BJ (cell line): ENCODE data around the gene ZBED5. TPM values are rescaled to one million over a fixed set of nuclear protein-coding genes. Genes with fewer than 3 reads are reported as not detected.

Source experiments
- CTCF ChIA-PET: fragments of 350-600 bp; formaldehyde crosslinking; extraction: SDS; loops from one replicate; lab custom pipeline; 2021; ENCODE audit warnings: antibody characterized with exemption, inconsistent platforms; lab: Yijun Ruan, JAX
- POLR2A ChIA-PET: fragments of 300-600 bp; sonication (Branson Sonifier 250); formaldehyde crosslinking; extraction: SDS; loops from one replicate; lab custom pipeline; 2021; ENCODE audit warnings: antibody characterized with exemption; lab: Charles Lee
- DNase-seq: peaks from one replicate; pipeline ENCODE4 v3.0.0-alpha.2; 2011; ENCODE audit warnings: low read depth
- H3K27me3 ChIP-seq: 2 replicates; pipeline ENCODE4 v1.6.0; 2011; ENCODE audit warnings: low read length; ENCODE audit not compliant: control insufficient read depth, insufficient read depth
- H3K36me3 ChIP-seq: 2 replicates; pipeline ENCODE4 v1.5.1; 2011; ENCODE audit warnings: low read length; ENCODE audit not compliant: control insufficient read depth, insufficient read depth
- H3K4me3 ChIP-seq: 2 replicates; pipeline ENCODE4 v1.5.1; 2011; ENCODE audit warnings: low read depth, mild to moderate bottlenecking, control low read depth, low read length
- polyA plus RNA-seq: library from polyadenylated mRNA; depleted of rRNA; stranded (reverse); fragments of >200 nt; gene quantifications from 2 replicates; pipeline ENCODE4 v1.2.3, GENCODE V29; 2011
- TF ChIP-seq, protein P1 (sequence below): IDR thresholded peaks from 2 replicates; pipeline ENCODE4 v1.5.1; 2011; ENCODE audit warnings: low read depth, mild to moderate bottlenecking, control low read depth, inconsistent platforms, low read length, moderate library complexity; ENCODE audit not compliant: insufficient read depth

The ZBED5 gene
- polyA plus RNA-seq, 1 experiment, result 43.0 TPM

DNA sequence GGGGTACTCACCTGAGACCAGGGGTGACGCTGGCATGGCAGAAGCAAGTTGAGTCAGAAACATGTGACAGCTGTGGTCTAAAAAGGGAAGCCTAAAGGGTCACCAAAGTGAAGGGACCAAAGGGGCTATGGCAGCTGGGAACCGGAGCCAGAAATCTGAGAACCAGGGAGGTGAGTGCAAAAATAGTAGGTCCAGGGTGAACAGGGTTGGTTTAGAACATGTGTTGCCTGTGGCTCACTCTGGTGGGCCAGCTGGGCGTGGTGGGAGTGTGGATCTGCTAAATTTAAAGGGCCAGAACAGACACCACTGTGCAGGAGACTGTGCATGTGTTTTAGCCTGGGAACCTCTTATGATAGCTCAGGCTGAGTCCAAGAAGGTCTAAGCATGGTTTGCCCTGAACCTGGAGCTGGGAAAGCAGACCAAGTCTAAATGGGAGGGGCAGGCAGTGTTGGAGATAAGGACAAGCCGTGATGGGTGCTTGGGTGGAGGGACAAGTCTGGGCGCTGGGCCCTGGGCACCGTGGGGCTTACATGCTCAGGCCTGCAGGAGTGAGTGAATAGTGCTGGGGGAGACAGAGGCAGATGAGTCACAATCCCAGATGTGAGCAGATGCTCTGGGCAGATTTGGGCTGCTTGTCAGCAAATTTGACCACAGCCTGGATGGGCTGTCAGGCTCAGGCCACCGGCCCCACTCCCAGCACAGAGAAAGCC is 41.4 kb upstream of the ZBED5 start:
- ChIA-PET POLR2A (interaction anchor here (0.6 to 1.9 kb wide), 4 partner anchors 9 to 1326 kb away, joined by 3 to 24 read pairs (median 4); partner anchors contain the start of gene EIF4G2), CTCF (interaction anchor here (0.6 to 3.3 kb wide), 7 partner anchors 7 to 107 kb away, joined by 3 to 14 read pairs (median 8); no protein-coding TSS in a partner anchor)
- Histone ChIP-seq H3K36me3 (no peaks in the 10 kb centered on the region), H3K4me3 (no peak overlapping the region), H3K27me3 (no peaks in the 10 kb centered on the region)
- no peak for DNase-seq
- TF ChIP-seq, protein P1, sequence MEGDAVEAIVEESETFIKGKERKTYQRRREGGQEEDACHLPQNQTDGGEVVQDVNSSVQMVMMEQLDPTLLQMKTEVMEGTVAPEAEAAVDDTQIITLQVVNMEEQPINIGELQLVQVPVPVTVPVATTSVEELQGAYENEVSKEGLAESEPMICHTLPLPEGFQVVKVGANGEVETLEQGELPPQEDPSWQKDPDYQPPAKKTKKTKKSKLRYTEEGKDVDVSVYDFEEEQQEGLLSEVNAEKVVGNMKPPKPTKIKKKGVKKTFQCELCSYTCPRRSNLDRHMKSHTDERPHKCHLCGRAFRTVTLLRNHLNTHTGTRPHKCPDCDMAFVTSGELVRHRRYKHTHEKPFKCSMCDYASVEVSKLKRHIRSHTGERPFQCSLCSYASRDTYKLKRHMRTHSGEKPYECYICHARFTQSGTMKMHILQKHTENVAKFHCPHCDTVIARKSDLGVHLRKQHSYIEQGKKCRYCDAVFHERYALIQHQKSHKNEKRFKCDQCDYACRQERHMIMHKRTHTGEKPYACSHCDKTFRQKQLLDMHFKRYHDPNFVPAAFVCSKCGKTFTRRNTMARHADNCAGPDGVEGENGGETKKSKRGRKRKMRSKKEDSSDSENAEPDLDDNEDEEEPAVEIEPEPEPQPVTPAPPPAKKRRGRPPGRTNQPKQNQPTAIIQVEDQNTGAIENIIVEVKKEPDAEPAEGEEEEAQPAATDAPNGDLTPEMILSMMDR, result no peak

DNA sequence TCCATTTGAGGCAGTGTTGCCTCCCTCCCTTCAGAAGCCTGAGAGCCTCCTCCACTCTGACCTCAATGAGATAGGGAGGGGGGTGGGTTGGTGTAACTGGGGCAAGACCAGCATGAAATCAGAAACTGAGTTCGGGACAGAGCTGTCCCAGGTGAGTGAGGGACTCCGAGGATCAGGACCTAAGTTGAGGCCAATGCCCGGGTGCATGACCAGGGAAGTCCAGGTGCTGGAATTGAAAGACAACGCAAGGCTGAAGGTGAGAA is 40.8 kb upstream of the ZBED5 start:
- Histone ChIP-seq H3K4me3 (no peak overlapping the region), H3K27me3 (no peaks in the 10 kb centered on the region), H3K36me3 (no peaks in the 10 kb centered on the region)
- ChIA-PET CTCF (interaction anchor here (1.3 to 3.3 kb wide), 3 partner anchors 8 to 106 kb away, joined by 8 to 14 read pairs (median 12); no protein-coding TSS in a partner anchor), POLR2A (no interaction called here)
- no peak for DNase-seq
- TF ChIP-seq, protein P1, result no peak

DNA sequence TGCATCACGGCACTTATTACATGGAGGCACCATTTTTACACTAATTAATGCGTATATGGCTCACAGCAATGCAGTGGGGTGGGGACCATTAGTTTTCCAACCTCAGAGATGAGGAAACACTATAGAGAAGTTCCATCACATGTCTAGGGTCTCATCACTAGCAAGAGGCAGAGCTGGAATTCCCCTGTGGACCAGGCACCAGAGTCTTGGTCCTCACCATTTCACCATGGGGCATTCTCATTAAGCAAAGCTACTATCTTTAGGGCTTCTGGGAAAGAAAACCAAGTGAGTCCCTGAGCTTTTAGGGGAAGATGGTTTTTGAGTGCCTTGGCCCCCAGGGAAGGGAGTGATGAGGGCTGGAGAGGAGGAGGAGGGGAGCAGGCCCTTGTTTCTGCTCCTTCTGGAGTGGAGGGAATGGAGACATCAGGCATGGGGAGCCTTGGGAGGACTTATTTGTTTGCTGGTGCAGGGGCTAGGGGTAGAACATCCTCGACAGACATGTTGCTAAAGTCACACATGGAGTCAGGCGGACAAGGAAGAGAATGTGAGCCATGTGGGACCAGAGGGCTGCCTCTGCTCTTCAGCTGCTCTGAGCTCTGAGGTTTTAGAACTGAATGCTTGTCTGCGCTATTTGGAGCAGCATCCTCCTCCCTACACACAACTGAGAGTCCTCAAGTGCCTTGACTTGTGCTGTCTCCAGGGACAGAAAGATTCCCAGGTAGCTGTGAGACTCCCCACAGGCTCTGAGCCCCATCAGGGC is 40.3 kb upstream of the ZBED5 start:
- DNase-seq, result no peak
- TF ChIP-seq, protein P1, result no peak
- H3K36me3 ChIP-seq, result no peaks in the 10 kb centered on the region
- ChIA-PET CTCF (interaction anchor here (1.3 to 3.3 kb wide), 4 partner anchors 8 to 127 kb away, joined by 3 to 14 read pairs (median 10); no protein-coding TSS in a partner anchor), POLR2A (interaction anchor here (0.5 kb wide), 1 partner anchor 1190 kb away, joined by 8 read pairs; no protein-coding TSS in a partner anchor)
- no peak overlapping the region for H3K4me3 ChIP-seq
- no peaks in the 10 kb centered on the region for H3K27me3 ChIP-seq

DNA sequence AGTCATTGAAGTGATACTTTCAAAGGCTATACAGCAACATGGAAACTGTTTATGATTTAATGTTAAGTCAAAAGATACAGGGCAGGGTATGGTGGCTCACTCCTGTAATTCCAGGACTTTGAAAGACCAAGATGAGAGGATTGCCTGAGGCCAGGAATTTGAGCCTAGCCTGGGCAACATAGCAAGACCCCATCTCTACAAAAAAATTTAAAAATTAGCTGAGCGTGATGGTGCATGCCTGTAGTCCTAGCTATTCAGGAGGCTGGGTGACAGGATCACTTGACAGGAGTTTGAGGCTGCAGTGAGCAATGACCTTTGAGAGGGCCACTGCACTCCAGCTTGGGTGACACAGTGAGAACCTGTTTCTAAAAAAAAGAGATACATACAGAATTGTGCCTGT is 39.3 kb upstream of the ZBED5 start:
- H3K27me3 ChIP-seq, result no peaks in the 10 kb centered on the region
- no peak for DNase-seq
- TF ChIP-seq, protein P1, result no peak
- no peak overlapping the region for H3K4me3 ChIP-seq
- ChIA-PET POLR2A (no interaction called here), CTCF (interaction anchor here (1.2 to 3.3 kb wide), 3 partner anchors 9 to 126 kb away, joined by 3 to 14 read pairs (median 5); no protein-coding TSS in a partner anchor)
- H3K36me3 ChIP-seq, result no peaks in the 10 kb centered on the region

DNA sequence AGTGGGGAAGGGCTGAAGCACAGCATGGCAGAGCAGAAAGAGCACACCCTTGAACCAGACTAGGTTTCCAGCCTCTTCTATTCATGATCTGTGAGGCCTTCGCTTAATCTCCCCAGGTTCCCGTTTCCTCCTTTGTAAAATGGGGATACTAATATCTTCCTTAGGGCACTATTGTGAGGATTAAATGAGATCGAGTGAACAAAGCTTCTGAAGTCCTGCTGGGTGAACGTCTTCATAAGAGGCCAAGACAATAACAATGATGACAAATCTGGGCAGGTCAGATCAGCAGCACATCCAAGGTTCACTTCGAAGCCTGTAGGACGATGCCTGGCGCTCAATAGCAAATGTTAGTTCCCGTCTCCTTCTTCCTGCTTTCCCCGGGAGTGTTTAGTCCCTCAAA is 38.6 kb upstream of the ZBED5 start:
- H3K4me3 ChIP-seq, result no peak overlapping the region
- no peak for DNase-seq
- CTCF ChIA-PET, result interaction anchor here (0.6 to 3.3 kb wide), 4 partner anchors 10 to 126 kb away, joined by 3 to 14 read pairs (median 4); no protein-coding TSS in a partner anchor
- POLR2A ChIA-PET, result no interaction called here
- TF ChIP-seq, protein P1, result no peak
- H3K27me3 ChIP-seq, result no peaks in the 10 kb centered on the region
- H3K36me3 ChIP-seq, result no peaks in the 10 kb centered on the region
